CD1c-positive myeloid dendritic cell (primary cell): ENCODE measurements around the gene PPFIA4.

ENCODE experiments used
- DNase-seq: peaks from one replicate; pipeline ENCODE4 v3.0.0-alpha.2; 2016; ENCODE audit errors: extremely low spot score

PPFIA4 gene

DNA sequence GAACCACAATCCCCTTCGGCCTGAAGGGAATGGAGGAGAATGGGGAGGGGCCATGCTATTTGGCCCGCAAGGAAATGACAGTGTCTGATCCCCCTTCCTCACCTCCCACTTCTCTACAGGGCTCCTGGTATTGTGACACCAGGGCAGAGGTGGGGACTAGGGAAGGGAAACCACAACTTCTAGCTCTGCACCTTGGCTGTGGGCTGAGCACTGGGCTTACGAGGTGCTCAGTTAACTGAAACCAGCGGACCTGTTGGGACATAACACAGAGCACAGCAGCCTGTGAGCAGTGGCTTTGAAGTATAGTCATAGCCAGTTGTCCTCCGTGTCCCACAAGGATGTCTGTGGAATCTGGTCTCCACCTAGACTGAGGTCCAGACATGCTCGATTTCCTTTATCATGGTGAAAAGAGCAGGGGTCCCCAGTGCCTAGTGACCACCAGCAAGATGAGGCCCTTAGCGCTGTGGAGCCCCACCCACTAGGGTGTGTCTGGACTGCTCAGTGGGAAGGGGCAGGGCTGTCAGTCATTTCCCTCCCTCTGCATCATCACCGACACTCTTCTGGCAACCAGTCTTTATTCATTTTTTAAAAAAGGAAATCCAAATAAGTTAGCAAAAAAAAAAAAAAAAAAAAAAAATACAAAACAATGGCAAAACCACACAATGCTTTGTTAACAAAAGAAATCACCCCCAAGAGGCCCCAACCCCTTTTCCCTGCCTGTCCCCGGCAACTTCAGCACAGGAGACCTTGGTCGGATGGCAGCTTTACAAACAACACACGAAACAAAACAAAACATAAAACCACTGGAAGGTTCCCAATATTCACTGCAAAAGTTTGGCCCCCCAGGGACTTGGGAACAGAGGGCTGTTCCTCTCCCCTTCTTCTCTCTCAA lies 56.5 kb downstream of the PPFIA4 start:
- DNase-seq = peak; percentile 82

DNA sequence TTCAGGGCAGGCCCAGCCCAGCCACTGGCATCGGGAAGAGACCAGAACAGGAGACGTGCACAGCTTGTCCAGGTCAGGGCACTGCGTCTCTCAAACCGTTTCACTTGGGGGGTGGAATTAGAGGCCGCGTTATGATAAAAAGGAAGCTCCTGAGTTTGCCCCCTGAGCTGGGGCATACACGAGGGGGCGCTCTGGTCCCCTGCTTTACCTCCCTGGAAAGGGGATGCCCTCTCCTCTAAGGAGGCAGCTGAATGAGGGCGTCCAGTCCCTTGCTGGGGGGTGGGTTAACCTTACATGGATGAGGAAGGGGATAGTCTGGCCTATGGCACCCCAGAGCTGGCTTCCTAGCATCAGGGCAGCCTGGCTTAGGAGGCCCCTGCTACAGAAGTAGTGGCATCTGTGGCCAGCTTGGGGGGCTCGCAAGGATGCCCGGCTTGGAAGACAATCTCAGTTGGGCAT lies 57.2 kb downstream of the PPFIA4 start:
- DNase-seq = no peak

DNA sequence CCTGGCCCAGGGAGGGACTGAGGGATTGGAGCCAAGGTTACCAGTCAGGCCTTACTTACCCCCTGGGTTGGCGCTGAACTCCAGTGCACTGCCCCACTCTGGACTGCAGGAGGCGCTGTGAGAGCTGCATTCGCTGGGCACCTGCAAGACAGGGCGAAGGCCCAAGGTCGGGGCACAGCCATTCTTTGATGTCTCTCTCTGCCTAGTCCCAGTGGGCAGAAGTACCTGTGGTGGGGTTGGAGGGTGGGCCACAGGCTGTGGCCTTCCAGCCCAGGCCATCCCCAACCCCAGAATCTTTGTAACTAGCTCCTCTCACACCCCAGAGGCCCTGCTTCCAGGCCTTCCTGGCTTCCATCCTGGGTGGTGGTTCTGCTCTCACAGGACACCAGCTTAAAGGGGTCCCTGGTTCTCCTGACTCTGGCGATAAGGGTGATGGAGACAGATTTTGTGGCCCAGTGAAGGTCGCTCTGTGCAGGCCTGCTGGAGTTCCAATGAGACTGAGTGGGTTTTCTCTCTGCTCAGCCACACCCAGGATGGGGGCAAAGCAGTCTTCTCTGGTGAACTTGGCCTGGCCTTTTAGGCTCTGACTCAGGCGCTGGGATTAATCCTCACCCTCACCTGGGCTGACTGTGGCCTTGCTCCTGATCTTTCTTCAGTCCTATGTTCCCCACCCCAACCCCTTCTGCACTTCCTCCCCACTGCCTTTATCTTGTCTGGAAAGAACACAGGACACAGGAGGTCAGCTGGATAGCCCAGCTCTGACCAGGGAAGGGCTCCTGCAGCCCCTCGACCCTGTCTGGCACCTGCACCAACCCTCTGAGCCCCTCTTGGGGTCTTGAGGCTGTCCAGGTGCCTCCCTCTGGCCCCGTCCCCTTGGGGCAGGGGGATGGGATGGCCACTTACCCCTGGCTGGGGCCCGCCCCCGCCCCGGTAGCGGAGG lies 58.6 kb downstream of the PPFIA4 start:
- peak; percentile 38 for DNase-seq

DNA sequence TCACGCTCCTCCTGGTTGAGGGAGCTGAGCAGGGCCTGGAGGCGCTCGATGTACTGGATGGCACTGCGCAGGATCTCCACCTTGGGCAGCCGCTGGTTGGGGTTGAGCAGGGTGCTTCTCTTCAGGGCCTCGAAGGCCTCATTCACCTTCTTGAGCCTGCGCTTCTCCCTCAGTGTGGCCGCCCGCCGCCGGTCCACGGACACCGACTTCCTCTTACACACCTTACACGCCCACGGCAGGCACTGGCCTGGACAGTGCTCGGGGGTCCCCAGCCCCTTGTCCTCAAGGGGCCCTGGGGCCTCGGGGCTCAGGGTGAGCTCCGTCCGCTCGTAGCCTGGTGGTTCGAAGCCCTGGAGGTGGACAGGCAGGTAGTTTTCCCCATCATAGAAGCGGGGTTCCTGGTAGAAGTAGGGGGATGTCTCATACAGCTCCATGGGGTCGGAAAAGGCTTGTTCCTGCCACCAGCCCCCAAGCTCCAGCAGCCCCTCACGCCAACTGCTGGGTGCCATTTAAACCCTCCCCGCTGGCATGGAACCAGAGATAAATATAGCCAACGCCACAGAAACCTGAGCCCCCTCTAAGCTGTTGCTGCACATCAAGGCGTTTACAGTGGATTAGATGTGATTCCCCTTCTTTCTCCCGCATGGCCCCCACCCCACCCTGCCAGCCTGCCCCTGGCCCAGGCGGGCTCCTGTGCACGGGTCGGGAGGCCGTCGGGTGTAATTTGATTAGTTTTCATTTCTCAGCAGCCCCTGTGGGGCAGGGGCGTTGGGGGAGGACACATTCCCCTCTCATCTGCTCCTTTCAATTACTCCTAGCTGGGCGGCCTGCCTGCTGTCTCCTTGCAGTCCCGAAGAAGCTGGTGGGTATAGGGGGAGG lies 59.5 kb downstream of the PPFIA4 start, which contains the start of gene MYOG:
MYOG (minus strand) TSS at position 485 of the 879 bp plus-strand sequence; CDS start at position 434, 51 bp downstream.
- DNase-seq = no peak

DNA sequence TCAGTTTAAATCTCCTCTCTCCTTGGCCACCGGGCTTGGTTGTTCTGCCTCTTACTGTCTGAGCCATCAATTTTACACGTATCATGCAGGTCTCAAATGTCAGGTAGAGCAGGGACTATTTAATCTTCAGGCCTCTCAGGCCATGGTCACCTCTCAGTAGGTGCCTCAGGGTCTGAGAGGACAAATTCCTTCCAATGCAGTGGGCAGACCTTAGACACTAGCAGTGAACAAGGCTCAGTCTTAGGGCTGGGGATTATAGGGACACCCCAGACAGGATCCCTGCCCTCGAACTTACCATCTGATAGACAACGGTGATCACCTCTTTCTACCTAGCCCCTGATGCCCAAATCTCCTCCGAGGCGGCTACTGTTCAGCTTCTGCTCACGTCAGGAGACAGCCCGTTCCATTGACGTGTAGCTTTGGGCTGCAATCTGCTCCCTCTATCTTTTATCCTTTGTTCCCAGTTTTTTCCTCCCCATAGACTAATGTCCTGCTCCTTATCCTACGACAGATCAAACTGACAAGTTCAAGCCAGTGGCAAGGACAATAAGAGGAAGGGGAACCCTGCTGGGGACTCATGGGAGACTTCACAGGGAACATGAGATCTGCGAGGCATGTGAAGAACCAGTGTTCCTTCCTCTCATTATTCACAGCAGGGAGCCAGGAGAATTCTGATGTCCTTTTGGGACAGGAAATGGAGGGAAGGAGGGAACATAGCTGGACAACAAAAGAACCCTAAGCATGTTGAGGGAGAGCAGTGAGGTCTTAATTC lies 60.9 kb downstream of the PPFIA4 start:
- DNase-seq = no peak

DNA sequence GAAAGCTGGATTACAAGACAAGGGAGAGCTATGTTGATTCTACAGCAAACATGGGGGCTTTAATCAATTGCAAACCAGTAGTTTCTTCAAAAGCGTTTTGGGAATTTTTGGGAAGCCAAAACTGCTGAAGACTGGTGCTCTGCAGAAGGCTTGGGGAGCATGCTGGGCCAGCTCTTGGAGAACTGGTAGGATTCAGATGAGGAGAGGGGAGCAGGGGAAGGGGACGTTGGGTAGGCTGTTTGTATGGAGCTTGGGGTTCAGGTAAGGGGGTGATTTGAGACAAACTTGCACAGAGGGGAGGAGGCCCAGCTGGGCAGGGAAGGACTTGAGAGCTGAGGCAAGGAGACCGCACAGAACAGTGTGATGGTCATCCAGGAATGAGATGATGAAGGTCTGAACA lies 62.1 kb downstream of the PPFIA4 start:
- DNase-seq = no peak

DNA sequence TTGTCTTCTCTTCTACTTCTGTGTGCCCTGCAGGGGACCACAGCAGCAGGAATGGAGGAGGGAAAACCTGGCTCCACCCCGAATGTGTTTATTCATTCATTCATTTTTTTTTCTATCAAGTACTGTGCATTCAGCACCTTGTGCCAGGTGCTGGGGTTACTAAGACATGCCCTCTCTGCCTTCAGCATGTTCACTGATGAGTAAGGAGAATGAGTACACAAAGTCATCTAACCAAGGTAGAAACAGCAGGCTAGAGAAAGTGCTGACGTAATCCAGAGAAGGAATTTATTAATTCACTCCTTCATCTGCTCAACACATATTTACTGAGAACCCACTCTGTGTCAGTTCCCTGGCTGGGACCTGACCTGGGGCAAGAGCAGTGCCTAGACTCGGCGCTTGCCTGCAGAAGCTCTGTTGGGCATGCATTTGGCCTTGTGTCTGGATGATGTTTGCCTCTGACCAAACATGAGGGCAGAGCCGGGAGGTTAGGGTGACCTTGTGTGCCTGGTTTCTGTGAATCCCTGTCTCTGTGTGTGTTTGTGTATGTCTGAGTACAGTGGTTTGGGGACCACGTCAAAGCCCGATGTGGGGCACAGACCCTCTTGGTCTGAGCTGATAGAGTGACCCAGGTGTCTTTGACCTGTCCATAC lies 62.8 kb downstream of the PPFIA4 start:
- DNase-seq = no peak

DNA sequence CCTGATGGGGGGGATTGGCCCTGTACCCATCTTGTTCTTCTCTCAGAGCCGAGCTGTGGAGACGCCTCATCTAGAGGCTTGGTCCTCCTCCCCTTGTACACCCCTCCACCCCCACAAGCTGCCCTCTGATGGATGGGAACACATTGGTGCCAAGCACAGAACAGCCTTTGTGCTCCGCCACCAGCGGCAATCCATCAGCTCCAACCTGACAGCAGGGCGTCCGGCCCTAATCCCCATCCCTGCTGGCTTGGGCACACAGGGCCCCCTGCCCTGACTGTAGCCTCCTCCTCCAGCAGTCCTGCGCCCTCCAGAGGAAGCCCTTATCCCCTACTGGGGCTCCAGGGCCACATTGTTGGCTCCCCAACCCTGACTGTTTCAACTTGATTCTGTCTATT lies 63.4 kb downstream of the PPFIA4 start:
- no peak for DNase-seq

DNA sequence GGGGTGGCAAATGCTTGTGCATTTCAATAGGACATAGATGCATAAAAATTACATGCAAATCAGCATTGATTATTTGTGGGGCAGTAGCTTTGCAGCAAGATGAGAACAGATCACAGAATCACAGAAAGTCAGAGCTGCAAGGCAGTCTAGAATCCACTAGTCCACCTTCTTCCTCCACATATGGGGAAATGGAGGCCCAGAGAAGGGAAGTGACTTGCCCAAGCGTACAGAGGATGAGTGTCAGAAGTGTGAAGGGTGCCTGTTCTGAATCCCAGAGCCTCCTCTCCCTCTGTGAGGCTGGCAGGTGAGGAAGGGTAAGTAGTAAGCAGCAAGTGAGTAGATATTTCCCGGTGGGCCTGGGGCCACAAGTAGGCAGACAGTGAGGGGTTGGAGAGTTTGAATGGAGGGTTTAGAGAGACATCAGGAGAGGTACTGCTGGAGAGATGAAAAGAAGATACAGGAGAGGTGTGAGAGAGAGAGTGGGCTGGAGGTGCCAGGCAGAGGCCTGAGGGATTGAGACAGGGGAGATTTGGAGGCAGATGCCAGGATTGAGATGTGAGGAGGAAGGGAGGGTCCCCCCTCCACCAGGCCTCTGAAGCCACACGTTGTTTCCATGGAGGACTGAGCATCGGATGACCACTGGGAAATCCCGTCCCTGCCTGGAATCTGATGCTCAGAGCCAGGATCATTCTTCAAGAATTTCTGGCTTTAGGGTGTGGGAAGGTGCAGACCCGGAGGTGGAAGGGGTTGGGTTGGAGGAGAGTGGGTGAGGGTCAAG lies 64.3 kb downstream of the PPFIA4 start:
- peak; percentile 21 for DNase-seq

DNA sequence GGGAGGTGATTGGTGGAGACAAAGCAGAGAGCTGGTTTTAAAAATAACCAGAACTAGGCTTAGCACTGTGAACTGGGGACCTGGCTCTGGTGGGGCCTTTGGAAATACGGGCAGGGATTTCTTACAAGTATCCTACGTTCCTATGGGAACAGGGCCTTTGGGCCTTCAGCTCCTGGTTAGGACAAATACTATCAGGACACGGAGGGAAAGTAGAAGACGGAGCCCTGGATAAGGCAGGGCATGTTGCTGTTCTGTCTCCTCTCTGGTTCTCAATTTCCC lies 64.8 kb downstream of the PPFIA4 start:
- no peak for DNase-seq

DNA sequence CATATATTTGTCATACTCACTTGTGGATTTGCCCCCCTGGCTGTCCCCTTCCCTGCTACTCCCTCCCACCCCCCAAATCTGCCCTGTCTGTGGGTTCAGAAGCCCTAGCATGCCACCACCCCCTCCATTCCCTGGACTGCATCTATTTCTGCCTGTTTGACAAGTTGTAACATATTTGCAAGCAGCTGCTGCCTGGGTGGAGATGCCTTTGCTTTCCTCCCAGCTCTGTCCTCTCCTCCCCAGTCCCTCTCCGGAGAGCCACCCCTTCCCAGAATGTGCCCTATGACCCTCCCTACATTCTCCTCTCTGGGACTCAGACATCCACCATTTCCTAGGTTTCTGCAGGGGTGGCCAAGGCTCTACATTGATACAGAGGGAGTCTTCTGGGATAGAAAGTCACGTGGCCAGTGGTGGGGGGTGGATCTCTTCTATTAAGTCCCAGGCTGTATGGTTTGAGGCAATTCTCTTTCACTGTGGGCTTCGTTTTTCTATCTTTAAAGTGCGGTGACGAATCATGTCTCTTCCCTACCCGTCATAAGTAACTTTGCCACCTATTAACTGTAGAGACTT lies 65.6 kb downstream of the PPFIA4 start:
- DNase-seq = no peak

DNA sequence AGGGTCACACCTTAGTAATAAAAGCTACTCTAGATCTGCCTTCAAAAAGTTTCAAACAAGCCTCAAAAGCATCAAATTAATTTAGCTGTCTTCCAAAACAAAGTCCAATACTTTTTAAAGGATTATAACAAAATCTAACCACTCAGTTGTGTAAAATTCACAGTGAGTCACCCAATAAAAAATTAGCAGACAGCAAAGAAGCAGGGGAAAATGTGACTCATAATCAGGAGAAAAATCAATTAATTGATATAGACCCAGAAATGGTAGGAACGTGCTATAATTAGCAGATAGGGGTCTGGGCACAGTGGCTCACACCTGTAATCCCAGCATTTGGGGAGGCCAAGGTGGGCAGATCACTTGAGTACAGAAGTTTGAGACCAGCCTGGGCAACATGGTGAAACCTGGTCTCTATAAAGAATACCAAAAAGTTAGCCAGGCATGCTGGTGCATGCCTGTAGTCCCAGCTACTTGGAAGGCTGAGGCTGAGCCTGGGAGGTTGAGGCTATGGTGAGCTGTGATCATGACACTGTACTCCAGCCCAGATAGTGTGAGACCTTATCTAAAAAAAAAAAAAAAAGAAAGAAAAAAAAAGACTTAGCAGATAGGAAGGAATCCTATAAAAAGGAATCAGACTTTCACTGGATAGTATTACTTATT lies 67.6 kb downstream of the PPFIA4 start:
- DNase-seq = no peak

DNA sequence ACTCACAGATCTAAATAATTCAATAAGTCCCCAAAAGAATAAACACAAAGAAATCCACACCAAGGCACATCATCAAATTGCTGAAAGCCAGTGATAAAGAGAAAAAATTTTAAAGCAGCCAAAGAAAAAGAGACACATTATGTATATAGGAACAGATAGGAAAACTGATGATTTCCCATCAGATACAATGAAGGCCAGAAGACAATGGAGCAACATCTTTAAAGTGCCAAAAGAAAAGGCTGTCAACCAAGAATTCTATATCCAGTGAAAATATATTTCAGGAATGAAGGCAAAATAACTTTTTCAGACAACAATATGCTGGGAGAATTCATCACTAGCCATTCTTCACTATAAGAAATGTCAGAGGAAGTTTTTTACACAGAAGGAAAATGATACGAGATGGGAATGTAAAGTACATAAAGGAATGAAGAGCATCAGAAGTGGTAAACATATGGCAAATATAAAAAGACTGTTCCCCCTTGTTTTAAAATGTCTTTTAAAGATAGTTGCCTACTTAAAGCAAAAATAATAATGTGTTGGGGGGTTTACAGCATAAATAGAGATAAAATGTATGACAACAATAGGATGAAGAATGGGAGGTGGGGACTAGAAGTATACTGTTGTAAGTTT lies 68.9 kb downstream of the PPFIA4 start:
- no peak for DNase-seq

DNA sequence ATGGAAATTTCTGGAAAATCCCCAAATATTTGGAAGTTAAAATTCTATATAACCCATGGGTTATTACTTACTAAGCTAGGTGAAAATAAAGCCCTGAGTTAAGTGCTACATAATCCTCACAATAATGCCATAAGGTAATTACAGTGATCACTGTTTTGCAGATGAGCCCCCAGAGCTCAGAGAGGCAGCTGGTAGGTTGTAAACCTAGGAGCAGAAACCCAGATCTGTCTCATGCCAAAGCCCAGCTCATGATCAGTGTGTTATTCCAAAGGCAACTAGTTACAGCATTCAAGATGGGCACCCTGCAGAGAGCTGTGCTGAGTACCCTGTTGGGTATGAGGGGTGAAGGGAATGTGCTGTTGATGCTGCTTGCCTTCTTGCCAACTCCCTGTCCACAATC lies 70.3 kb downstream of the PPFIA4 start:
- DNase-seq = no peak

DNA sequence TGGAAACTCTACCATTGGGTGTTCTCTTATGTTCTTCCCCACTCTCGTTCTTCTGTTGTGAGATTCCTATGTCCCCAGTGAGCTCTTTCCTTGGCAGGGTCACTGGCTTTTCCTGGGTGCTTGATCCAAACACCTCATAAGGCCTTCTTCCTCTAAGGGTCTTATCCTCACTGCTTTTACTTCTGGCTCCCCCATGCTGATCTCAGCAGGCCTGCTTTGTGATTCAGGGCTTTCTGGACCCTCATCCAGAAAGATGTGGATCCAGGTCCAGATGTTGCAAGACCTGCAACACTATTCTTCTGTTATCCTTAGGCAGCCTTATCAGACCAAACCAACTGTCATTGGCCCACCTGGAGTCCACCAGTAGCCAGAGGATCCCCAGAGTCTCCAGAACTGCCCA lies 70.7 kb downstream of the PPFIA4 start:
- no peak for DNase-seq

DNA sequence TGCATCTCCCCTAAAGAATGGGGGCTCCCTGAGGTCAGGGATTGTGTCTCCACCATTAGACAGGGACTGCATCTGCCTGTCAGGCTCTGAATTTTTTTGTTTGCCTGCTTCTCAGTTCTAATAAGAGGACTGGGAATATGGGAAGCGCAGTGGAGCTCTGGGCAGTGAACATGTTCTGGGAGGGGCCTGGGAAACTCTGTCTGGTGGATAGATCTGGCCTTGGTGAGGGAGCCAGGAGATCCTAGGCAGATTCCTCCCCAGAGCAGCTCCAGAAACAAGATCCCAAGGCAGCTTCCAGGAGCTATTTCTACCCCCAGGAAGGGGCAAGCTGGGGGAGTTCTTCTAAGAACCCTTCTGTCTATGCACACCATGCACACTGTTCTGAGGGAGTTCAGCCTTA lies 72.2 kb downstream of the PPFIA4 start:
- no peak for DNase-seq

DNA sequence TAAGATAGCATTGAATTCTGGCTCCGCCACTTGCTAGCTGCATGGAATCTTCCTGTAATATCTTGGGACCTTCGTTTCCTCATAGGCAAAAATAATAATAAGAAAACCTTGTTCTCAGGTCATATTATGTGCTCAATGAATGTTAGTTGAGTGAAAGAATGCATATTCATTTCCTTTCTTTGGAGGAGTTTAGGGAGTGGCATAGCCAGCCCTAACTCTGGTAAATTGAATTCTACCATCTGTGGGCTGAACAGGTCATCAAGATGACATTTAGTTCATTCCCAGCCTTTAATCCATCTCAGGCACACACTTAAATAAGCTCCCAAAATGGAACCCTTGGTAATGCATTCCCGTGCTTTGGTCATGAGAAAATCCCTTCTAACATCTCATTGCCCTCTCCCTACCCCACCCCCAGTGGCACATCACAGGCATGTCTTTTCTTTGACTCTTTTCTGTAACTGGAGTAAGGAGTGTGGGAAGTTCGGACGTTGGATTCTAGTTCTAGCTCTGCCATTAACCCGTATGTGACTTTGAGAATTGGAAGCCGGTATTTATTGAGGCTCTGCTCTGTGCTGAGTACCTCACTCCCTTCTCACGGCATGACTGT lies 72.7 kb downstream of the PPFIA4 start:
- DNase-seq = no peak
